Body of pancreas (tissue), 4 donors: ENCODE results near the gene CFAP157.

Source experiments
- POLR2A ChIP-seq, 3 donors: fragments of 450-650 bp; IDR thresholded peaks; one replicate each; pipeline ENCODE4 v1.6.1; 2016; ENCODE audit warnings: antibody characterized with exemption in 3 of 3, mild to moderate bottlenecking in 2 of 3
- TF ChIP-seq, protein P1 (sequence below), 7 experiments: fragments of 450-650 bp in 4 of 7; fragments of 200-600 bp in 3 of 7; sonication (generic) in 3 of 7; IDR thresholded peaks; one replicate each; pipeline ENCODE4 v1.5.1; 2016 to 2019; ENCODE audit warnings: antibody characterized with exemption in 7 of 7

DNA sequence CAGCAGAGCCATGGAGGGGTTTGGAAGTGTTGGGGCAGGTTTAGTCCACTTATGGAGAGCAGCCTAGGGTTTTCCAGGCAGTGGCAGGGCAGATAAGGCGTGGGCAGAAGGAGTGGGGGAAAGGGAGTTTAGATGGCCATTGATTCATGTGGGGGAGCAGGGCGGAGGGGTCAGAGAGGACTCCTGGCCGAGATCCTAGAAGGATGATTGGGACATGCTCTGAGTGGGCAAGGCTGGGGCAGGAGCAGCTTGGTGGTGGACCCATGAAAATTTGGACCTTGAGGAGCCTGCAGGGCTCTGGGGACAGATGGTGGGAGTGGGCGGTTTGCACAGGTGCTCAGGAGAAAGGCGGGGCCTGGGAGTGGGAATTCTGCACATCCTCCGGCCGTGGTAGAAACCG, 46.4 kb downstream of the CFAP157 start:
- TF ChIP-seq, protein P1, sequence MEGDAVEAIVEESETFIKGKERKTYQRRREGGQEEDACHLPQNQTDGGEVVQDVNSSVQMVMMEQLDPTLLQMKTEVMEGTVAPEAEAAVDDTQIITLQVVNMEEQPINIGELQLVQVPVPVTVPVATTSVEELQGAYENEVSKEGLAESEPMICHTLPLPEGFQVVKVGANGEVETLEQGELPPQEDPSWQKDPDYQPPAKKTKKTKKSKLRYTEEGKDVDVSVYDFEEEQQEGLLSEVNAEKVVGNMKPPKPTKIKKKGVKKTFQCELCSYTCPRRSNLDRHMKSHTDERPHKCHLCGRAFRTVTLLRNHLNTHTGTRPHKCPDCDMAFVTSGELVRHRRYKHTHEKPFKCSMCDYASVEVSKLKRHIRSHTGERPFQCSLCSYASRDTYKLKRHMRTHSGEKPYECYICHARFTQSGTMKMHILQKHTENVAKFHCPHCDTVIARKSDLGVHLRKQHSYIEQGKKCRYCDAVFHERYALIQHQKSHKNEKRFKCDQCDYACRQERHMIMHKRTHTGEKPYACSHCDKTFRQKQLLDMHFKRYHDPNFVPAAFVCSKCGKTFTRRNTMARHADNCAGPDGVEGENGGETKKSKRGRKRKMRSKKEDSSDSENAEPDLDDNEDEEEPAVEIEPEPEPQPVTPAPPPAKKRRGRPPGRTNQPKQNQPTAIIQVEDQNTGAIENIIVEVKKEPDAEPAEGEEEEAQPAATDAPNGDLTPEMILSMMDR (IDR thresholded peaks at IDR 0.05), result no peak
- TF ChIP-seq POLR2A (IDR thresholded peaks at IDR 0.05), result no peak
